ENCODE data around the gene PPP1R12A.
"Not testable (repeated sequence)": the region's sequence is repeated elsewhere in the genome, so short reads cannot be mapped to it uniquely, and the experiment has no call there.

The PPP1R12A gene

GRCh38 chr12:79935021-79935623 lies at the start of gene PPP1R12A:
Gene PPP1R12A, minus strand, starts transcription at chr12:79935097. Its CDS starts 166 bp downstream, at chr12:79934931.
- peak; percentile 96 to 97 for DNase-seq (ENCODE audit: low read depth in 2 of 2)

GRCh38 chr12:79983986-79984620 lies 49.2 kb upstream of the PPP1R12A start:
- DNase-seq (ENCODE audit: low read depth in 2 of 2) = peak in 1 of 2 experiments; percentile 21

DNA sequence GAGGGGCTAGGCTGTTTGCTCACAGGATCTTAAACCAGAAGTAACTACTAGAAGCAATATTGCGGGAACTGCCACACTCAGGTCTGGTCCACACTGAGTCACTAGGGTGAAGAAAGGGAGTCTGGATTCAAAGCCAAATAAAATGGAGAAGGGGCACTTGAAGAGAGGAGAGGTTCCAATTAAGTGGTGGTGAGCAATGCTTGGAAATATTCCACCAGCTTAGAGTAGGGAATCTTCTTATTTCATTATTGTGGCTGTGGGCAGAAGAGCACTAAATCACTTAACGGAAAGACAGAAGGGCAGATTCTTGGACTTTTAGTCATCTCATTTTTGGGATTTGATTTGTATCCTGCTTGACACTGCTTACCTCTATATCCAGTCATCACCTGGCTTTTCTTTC lies 48.6 kb upstream of the PPP1R12A start:
- DNase-seq (ENCODE audit: low read depth in 2 of 2) = peak; percentile 93 to 96

- DNase-seq (ENCODE audit: low read depth in 2 of 2) = no peak
These were observed 47.5 kb upstream of the PPP1R12A start for GRCh38 chr12:79982086-79983062.

DNA sequence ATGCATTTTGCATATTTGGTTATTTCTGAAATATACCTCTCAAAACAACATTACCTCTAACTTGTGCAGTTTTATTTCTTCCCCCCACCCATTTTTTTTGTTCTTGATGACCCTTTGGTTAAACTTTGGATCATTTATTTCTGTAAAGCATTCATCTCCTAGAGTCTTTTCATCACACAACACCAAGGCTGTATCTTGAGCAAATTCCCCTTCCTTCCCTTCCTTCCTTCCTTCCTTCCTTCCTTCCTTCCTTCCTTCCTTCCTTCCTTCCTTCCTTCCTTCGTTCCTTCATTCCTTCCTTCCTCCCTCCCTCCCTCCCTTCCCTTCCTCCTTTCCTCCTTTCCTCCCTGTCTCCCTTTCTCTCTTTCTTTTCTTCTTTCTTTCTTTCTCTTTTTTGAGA lies 43.8 kb upstream of the PPP1R12A start:
- DNase-seq (ENCODE audit: low read depth in 2 of 2) = no peak

GRCh38 chr12:79977856-79978460 lies 43.1 kb upstream of the PPP1R12A start:
- peak; percentile 67 to 70 for DNase-seq (ENCODE audit: low read depth in 2 of 2)

- DNase-seq (ENCODE audit: low read depth in 2 of 2) = no peak
These were observed 40.2 kb upstream of the PPP1R12A start for GRCh38 chr12:79975143-79975542.

DNA sequence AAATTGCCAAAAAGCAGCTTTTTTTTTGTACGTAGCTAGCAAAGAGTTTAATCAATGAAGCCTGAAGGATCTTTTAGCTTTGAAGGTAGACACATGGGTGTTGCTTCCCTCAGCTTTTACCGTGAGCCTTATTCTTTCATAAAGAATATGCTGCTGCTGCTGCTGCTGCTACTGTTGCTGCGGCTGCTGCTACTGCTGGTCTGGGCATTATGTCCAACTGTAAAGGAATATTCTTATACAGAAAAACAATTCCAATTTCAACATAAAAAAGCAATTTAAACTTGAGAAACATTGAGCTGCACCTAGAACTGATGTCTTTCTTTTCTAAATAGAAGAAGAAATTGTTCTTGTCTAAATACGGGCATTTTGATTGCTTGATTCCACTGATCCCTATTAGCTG lies 38.9 kb upstream of the PPP1R12A start:
- DNase-seq (ENCODE audit: low read depth in 2 of 2) = no peak

DNA sequence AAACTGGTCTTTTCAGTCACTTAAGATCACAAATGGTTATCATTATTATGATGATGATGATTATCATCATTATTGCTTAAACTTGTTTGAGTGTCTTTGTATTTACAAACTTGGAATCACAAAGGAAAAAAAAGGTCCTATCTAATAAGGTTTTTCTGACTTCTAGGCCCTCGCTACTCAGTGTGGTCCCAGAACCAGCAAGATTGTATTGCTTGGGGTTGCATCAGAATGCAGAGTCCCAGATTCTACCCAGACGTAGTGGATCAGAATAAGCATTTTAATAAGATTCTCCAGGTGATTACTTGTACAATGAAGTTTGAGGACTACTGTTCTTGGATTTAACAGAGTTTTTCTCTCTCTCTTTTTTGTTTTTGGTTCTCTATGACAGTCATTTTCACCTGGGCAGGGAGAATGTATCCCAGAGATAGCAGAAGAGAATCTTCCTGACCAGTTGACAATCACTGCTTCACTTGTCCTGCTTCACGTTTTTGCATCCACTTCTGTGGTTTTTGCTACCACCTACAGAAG lies 29.3 kb upstream of the PPP1R12A start:
- DNase-seq (ENCODE audit: low read depth in 2 of 2) = no peak

DNA sequence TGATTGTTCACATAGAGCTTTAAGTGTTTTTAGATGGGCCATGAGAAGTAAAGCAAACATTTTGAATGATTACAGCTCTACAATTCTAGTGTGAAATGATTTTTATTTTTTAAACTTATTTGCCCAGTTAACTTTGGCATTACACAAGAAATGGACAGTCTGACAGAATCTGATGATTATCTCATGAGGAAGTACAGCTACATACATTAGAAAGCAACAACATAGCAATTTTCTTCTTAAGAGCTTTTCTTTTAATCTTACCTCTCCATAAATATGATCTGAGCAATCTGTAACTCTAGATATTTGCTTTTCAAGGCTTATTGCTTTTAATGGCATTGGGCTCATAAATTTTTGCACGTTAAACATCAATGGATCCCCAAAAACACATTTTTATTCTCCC lies 26.5 kb upstream of the PPP1R12A start:
- DNase-seq (ENCODE audit: low read depth in 2 of 2) = no peak

- DNase-seq (ENCODE audit: low read depth in 2 of 2) = no peak
These were observed 24.6 kb upstream of the PPP1R12A start for GRCh38 chr12:79959484-79959883.

GRCh38 chr12:79956896-79957295 lies 22.0 kb upstream of the PPP1R12A start:
- DNase-seq (ENCODE audit: low read depth in 2 of 2) = no peak

DNA sequence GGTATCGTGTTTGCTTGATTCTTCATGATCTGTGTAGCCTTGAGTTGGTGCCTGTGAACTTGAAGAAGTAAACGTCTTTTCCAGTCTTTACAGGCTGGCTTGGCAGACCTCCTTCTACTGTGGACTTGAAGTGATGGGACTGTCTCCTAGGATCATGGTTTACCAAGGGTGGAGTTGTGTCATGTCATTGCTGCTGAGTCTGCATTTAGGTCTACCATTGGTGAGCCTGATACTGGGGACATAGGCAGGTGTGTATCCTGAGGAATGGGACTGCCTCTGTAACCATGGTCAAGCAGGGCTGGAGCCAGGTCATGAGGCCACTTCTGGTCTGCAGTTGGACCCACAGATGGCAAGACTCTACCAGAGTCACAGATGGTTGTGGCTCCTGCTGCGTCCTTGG lies 20.7 kb upstream of the PPP1R12A start:
- no peak for DNase-seq (ENCODE audit: low read depth in 2 of 2)

DNA sequence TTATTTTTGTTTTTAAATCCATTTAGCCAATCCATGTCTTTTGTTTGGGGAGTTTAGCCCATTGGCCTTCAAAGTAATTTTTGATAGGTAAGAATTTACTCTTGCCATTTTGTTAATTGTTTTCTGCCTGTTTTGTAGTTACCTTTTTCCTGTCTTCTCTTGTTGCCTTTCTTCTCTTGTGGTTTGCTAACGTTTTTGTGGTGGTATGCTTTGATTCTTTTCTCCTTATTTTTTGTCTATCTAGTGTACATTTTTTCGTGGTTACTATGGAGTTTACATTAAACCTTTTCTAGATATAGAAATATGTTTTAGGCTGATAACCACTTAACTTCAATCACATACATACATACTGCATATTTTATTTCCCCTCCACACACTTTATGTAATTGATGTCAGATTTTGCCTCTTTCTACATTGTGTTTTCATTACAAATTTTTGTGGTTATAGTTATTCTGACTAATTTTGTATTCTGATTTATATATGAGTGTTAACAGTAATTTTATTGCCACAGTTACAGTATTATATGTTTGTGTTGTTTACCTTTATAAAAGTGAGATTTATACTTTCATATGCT lies 19.2 kb upstream of the PPP1R12A start:
- no peak for DNase-seq (ENCODE audit: low read depth in 2 of 2)

DNA sequence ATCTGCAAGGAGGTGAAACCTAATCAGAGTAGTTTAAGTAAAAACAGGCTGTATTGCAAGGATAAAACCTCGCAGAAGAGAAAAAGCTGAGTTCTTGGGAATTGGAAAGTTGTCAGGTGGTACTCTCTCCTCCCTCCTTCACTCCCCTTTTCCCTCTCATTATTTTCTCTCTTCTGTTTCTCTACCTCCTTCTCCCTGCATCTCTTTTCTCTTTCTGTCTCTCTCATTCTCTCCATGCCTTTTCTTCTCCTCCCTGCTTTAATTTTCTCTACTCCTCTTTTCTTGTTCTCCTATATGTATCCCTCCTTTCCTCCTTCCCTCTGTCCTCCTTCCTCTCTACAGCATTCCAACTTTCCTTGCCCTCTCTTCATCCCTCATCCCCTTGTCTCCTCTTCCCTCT lies 14.2 kb upstream of the PPP1R12A start:
- DNase-seq (ENCODE audit: low read depth in 2 of 2) = no peak

- DNase-seq (ENCODE audit: low read depth in 2 of 2) = no peak
These were observed 10.5 kb upstream of the PPP1R12A start for GRCh38 chr12:79945433-79945832.

DNA sequence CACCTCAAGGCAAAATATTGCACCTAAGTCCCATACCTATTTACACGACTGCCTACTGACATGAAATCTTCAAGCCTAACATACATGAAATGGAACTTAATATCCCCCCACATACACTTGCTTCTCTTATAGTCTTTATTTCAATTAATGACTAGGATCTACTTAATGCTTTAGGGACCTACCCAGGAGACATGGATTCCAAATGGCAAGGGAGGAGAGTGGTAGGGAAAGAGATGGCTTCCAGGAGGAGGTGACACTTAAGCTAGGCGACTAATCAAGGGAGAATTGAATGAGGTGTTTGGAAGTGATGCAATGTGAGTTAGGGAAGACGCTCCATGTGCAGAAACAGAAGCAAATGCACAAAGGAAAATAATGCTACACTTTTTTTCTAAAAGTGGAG lies 9.7 kb upstream of the PPP1R12A start:
- no peak for DNase-seq (ENCODE audit: low read depth in 2 of 2)

DNA sequence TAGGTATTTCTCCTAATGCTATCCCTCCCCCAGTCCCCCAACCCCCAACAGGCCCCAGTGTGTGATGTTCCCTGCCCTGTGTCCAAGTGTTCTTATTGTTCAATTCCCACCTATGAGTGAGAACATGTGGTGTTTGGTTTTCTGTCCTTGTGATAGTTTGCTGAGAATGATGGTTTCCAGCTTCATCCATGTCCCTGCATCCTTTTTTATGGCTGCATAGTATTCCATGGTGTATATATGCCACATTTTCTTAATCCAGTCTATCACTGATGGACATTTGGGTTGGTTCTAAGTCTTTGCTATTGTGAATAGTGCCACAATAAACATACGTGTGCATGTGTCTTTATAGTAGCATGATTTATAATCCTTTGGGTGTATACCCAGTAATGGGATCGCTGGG lies 7.9 kb upstream of the PPP1R12A start:
- not testable (repeated sequence) for DNase-seq (ENCODE audit: low read depth in 2 of 2)

GRCh38 chr12:79939728-79940310 lies 4.9 kb upstream of the PPP1R12A start:
- no peak for DNase-seq (ENCODE audit: low read depth in 2 of 2)

GRCh38 chr12:79938843-79939242 lies 3.9 kb upstream of the PPP1R12A start:
- no peak for DNase-seq (ENCODE audit: low read depth in 2 of 2)

DNA sequence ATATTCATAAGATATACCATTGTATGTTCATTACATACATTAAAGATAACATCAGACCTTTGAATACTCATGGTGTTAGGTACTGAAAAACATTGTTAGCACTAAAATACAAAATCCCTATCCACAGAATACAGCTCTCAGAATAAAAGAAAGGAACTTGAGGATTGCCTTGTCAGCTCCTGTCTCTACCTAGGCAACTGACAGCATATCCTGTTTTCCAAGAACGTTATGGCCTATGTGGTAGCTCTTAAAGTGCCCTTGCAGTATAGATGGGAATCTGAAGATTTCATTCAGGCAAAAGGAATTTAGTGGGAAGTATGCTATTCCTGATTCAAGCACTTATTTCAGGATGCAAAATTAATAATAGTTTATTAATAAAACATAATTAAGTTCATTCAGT lies 1.8 kb upstream of the PPP1R12A start:
- no peak for DNase-seq (ENCODE audit: low read depth in 2 of 2)

Measured in fibroblast of skin of left biceps (primary cell).